GM23248 (cell line): ENCODE measurements around the gene QPCTL.

Experiments
- EZH2 ChIP-seq: fragments of 200-600 bp; sonication (generic); IDR thresholded peaks from 2 replicates; pipeline ENCODE4 v1.6.1; 2018; ENCODE audit warnings: antibody characterized with exemption, mild to moderate bottlenecking; ENCODE audit not compliant: insufficient read depth, poor library complexity, severe bottlenecking
- EZH2phosphoT487 ChIP-seq: fragments of 200-600 bp; sonication (generic); IDR thresholded peaks from 2 replicates; pipeline ENCODE4 v1.6.1; 2018; ENCODE audit warnings: antibody characterized with exemption, moderate library complexity, mild to moderate bottlenecking, low read depth; ENCODE audit not compliant: insufficient read depth

DNA sequence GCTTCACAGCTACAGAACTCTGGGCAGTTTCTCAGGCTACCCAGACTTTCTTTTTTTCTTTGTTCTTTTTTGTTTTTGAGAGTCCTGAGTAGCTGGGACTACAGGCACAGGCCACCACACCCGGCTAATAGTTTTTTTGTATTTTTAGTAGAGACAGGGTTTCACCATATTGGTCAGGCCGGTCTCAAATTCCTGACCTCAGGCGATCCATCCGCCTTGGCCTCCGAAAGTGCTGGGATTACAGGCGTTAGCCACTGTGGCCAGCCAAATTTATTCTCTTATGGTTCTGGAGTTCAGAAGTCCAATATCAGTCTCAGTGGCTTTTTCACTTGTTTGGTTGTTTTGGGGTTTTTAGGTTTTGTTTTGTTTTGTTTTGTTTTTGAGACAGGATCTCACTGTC, 53.1 kb downstream of the QPCTL start:
- TF ChIP-seq EZH2 (no peak), EZH2phosphoT487 (no peak)
